Activated naive CD4-positive, alpha-beta T cell treated with anti-CD3 and anti-CD28 coated beads, Interleukin-2, amount 50 U/mL, for 16 hours (primary cell): ENCODE results near the gene PRTN3.
A peak's percentile ranks its signal among the peaks of the same experiment; 100 is the strongest.

Experiments
- DNase-seq: peaks from one replicate; pipeline ENCODE4 v3.0.0-alpha.2; 2020

The PRTN3 gene, protein sequence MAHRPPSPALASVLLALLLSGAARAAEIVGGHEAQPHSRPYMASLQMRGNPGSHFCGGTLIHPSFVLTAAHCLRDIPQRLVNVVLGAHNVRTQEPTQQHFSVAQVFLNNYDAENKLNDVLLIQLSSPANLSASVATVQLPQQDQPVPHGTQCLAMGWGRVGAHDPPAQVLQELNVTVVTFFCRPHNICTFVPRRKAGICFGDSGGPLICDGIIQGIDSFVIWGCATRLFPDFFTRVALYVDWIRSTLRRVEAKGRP

DNA sequence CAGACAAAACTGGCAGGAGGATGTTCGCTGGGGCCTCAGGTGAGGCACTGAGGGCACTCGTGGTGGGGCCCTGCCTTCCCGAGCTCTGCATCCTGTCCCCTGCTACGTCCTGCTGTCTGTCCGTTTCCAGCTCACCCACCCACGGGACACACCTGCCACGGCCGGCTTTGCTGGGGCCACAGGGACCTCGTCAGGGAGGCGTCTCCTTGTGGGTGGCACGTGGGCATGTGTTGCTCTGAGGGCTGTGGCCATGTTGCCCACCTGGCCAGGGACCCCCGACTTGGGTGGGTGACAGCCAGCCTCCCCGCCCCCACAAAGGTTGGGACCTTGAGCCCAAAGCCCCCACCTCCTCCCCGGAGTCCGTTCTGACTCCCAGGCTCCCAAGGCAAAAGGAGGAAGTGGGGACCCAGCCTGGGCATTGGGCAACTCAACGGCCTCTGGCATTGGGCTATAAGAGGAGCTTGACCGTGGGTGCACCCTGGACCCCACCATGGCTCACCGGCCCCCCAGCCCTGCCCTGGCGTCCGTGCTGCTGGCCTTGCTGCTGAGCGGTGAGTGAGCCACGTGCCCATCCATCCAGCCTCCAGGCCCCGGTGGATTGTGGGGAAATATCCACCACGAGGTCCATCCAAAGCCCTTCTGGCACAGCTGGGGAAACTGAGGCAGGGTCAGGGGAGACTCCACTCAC, at the start of gene PRTN3:
Gene PRTN3, plus strand, starts transcription at position 481 of the 688 bp plus-strand sequence. Its CDS starts 10 bp downstream, at position 491.
- no peak for DNase-seq

DNA sequence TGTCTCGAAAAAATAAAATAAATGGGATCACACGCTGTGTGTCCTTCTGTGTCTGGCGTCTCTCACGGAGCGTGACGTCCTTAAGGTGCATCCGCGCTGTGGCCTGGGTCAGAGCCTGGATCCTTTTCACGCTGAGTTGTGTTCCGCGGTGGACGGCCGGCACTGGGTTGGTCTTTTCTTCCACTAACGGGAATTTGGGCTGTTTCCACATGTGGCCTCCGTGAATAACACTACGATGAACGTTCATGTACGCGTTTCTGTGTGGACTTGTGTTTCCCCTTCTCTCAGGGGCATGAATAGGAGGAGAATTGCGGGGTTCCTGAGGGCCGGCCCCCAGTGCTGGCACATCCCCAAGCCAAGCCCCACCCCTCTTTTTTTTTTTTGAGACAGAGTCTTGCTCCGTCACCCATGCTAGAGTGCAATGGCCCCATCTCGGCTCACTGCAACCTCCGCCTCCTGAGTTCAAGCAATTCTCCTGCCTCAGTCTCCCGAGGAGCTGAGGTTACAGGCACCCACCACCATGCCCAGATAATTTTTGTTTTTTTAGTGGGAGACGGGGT, 49.7 kb upstream of the PRTN3 start:
- DNase-seq, result no peak

DNA sequence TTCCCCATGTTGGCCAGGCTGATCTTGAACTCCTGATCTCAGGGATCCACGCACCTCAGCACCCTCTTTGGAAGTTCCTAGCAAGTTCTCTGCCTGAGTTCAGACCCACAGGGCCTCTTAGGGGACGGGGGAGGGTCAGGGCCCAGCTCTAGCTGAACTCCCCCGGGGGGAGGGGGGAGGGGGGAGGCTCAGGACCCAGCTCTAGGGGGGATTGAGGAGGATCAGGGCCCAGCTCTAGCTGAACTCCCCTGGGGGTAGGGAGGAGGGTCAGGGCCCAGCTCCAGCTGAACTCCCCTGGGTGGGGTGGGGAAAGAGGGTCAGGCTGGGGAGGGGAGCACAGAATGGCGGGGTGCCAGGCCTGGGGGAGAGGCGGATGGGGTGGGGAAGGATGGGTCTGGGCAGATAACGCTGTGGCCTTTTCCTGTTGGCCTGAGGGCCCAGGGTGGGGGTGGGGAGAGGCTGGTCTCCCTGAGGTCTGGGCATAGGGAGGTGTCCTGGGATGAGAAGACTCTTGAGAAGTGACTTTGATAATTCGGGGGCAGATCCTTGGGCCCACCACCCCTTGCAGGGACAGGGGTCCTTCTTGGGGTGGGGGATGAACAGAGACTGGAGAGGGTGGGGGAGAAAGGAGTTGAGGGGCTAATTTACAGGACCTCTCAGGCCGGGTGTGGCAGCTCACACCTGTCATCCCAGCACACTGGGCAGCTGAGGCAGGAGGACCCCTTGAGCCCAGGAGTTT, 49.1 kb upstream of the PRTN3 start:
- DNase-seq, result no peak

DNA sequence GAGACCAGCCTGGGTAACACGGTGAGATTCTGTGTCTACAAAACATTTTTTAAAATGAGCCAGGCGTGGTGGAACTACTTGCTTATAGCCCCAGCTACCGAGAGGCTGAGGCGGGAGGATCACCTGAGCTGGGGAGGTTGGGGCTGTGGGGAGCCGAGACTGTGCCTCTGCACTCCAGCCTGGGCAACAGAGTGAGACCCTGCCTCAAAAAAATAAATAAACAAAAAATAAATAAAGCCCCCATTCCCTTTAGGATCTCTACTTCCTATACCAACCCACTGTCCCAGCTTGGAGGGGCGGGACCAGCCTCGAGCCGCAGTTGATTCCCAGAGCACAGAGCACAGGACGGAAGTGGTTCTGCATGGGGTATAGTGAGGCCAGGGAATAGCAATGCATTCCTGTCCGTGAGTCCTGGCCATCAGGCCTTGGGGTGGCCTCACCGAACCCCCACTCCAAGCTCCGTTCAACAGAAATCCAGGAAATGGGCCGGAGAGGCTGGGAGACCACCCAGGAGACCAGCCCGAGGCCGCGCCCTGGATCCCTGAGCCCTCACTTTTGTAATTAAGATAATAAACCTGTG, 48.4 kb upstream of the PRTN3 start:
- DNase-seq, result no peak

DNA sequence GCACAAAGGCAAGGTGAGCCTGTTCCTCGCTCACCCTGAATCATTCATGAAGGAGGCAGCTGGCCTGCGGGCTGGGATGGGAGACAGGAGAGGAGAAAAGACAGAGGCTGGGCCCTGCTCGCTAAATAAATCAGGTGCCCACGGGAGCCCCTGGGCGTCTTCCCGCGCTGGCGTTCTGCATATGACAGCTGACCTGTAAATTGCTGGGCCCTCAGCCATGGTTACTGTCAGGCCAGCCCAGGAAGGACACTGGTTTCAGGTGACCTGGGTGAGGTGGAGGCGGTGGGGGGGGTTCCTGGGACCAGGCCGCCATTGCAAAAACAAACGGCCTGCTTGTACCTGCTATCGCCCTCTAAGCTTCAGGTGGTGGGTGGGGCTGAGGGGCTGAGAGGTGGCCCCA, 47.0 kb upstream of the PRTN3 start:
- DNase-seq, result no peak

DNA sequence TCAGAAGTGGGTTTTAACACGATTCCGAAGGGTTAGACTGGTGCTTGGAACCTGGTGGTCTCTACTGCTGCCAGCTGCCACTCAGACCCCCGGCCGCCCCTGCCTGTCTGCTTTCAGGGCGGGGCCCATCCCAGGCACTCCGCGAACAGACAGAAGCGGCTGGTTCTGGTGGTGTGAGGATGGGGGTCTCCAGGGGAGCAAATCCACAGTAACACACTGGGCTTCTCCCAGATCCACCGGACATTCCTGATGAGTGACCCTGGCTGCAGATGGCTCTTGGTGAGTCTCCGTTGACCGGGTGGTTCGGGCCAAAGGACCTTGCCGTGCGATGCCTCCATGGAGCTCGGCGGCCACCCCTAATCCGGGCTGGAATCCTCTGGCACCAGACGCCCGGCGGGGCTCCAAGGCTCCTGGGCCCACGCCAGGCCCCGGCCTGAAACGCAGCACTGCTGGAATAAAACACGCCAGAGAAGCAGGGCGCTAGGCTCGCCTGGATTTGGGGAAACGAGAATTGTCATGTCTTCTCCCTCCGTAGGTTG, 45.7 kb upstream of the PRTN3 start:
- DNase-seq, result no peak

DNA sequence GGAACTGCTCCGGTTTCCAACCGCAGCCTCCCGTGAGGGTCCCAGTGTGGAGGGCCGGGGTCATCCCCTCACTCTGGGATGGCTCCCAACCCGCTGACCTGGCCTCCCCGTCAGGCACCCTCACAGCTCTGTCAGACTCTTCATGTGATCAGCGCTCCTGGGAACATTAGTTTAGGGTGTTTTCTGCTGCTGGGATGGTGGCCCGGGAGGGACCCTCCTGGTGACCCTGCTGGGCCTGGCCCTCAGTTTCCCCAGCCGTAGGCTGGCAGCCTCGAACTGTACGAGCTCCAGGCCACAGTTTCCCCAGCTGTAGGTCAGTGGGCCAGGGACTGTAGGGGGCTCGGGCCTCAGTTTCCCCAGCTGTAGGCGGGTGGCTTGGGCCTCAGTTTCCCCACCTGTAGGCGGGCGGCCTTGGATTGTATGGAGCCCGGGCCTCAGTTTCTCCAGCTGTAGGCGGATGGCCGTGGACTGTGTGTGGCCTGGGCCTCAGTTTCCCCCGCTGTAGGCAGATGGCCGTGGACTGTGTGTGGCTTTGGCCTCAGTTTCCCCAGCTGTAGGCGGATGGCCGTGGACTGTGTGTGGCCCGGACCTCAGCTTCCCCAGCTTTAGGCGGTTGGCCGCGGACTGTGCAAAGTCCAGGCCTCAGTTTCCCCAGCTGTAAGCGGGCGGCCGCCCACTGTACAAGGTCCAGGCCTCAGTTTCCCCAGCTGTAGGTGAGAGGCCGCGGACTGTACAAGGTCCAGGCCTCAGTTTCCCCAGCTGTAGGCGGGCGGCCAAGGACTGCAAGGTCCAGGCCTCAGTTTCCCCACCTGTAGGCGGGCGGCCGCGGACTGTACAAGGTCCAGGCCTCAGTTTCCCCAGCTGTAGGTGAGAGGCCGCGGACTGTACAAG, 44.9 kb upstream of the PRTN3 start:
- DNase-seq, result no peak

DNA sequence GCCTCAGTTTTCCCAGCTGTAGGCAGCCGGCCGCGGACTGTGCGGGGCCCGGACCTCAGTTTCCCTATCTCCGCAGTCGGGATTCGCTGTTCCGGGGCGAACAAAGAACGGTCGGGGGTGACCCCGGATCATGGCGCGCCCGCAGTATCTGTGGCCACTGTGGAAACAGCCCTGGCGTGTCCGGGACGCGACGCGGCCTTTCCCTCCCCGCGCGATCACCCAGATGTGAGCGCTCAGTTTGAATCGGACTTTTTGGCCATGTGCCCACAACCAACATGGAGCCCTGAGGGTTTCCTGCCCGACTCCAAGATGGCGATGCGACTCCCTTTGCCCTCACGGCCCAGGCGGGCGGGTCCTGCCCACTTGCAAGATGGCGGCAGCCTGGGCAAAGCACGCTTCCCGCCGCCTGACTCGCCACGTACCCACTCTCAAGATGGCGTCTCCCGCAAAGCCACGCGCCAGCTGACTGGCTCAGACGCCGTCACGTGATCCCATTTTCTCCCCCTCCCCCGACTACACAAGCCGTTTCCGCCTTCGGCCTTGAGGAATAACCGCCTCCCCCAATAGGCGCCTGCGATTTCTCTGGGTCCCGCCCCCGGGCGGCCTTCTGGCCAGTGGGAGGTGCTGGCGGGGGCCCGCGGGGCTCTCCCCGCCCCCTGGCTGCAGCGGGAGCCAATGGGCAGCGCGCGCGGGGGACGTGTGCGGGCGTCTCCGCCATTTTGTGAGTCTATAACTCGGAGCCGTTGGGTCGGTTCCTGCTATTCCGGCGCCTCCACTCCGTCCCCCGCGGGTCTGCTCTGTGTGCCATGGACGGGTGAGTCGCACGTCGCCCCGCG, 43.9 kb upstream of the PRTN3 start, which contains the start of gene PTBP1:
Gene PTBP1, plus strand, starts transcription at position 761 of the 836 bp plus-strand sequence. Its CDS starts 46 bp downstream, at position 807.
- DNase-seq, result peak; percentile 99

DNA sequence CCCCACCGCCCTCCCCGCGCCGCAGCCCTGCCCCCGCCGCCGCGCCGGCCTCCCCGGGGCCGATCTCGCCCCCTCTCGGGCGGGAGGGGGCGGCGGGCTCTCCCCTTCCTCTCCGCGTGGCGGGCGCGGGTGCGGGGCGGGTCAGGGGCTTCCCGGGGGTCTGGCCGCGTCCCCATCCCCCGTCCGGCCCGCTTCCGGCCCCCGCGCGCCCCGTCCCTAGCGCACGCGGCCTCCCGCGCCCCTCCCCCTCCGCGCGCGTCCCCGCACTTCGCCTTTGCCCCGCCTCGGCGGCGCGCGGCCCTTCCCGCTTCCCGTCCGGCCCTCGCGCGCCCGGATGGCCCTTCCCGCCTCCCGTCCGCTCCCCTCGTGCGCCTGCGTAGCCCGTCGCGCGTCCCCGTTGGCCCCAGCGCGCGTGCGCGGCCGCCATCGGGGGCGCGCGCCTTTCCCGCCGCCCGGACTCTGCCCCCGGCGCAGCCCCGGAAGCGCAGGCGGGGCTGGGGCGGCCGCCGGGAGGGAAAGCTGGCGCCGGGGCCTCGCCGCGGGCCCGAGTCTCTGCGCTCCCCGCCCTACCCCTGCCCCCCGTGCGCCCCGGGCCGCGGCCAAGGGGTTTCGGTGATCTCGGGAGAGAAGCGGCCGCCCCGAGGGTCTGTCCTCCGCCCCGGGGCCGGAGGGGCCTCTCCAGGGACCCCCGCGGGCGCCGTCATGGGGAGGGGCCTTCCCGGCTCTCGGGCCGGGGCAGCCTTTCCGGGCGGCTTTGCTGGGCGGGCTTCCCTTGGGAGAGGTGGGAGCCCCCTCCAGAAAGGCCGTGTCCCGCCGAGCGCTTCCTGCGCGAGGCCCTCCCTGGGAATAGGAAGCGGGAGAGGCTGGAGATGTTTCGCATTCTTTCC, 43.0 kb upstream of the PRTN3 start:
- peak; percentile 87 for DNase-seq

DNA sequence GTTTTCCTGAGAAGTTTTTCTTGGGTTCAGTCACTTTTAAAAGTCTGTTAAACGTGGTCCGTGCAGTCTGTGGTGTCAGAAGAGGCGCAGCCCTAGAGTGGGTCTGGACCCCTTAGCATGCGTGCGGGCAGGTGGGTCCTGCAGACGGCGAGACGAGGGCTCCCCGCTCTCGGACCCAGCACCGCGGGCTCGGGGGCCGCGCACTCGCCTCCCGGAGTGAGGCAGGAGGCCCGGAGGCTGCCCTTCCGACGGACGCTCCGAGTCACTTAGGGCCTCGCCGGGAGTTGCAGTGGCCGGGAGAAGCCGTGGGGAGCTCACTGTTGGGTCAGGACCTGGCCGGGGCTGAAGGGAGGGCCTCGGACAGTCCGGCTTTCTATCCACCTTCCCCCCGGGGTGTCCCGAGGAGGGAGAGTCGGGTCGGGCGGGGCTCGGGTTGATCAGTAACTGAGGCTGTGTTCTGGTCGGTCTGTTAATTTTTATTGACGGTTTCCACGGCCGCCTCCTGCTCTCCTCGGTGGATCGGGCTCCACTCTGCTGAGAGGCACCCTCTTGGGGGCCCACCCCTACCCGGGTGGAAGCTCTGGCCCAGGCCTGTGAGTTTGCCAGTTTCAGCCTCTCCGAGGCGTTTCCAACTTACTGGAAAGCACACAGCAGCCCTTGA, 42.3 kb upstream of the PRTN3 start:
- DNase-seq, result no peak

DNA sequence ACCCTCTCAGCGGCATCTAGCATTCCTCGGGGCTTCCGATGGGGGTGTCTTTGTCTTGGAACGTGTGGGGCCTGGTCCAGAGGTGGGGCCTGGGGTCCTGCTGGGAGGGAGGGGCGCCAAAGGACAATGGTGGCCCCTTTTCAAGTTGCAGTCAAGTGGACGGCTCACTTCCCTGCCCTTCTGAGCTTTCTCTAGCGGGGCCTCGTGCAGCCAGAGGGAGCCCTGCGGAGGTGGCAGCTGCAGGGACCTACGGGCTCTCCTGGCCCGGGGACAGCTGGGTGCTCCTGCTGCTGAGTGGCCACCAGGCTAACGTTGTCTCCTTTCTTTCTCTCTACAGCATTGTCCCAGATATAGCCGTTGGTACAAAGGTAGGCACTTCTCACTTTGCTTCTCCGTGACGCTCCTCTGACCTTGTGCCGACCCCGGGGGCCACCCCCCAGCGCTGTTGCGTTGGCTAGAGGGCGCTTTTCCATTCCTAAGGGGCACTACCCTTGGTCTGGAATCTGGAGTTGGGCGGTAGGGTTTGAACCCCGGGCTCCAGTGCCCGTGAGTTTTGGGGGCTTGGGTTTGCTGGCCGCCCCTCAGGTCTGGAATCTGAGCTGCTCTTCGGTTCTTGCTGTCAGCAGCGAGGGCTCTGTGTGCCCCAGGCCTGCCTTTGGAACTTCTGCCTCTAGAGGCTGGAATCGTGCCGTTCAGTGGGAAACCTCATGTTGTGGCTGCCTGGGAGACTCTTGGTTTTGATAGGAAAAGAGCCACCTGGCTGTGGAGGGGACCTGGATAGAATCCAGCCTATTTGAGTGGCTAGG, 41.5 kb upstream of the PRTN3 start:
- DNase-seq, result no peak

DNA sequence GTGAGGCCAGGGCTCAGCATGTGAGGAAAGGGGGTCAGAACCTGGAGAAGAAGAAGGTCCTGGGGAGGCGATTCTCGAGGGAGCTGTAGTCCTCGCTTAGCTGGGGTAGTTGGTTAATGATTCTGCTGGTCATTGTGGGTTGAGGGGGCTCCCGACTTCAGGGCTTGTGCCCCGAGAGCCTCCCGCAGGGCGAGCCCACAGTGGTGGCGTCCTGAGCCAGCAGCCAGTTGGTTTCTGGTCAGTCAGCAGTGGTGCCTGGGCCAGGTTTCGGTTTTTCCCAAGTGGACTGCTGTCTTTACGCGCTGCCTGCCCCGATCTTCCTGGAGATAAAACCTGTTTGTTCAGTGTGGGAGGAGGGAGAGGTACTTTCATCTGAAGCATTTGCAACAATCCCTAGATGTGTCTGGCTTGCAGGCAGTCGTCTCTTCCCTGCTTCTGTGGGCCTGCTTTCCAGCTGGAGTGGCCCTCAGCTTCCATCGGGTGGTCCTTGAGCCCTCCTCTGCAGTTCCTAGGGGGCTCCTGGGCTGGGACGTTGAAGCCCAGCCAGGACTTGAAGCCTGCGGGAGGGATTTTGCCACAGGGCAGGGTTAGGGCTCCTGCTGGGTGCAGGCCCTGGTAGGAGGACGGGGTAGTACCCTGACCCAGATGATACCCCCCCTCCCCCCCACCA, 40.3 kb upstream of the PRTN3 start:
- no peak for DNase-seq

DNA sequence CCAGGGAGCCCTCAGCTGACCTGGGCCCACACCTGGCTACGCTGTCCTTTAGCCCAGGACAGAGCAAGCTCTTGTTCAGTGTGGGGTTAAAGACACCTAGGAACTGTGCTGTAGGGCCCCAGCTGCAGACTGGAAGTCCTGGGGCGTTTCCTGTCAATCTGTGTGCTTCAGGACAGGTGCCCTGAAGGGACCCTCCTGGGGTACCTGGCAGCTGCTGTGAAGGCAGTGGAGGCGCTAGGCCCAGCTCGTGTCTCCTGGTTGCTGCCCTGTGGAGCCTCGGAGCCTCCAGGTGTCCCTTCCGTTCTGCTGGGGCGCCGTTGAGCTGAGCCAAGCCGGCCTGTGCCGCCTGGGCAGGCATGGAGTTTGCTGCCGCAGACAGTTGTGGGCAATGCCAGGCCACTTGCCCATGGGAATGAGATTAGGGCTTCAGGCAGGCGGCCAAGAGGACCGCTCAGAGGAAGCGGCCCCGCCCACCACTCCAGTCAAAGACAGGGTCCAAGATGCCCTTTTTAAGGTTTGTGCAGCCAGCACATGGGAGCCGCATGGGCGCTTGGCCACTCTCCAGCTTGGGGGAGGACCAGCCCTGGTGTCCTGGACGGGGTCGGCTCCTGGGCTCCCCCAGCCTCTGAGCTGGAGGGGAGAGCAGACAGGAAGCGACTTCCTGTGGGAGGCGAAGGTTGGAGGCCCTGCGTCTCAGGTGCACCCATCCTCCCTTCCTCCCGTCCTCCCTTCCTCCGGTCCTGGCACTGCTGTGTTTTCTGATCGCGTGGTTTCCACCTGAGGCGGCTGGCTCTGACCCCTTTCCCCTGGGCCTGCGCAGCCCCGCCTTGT, 39.6 kb upstream of the PRTN3 start:
- no peak for DNase-seq

DNA sequence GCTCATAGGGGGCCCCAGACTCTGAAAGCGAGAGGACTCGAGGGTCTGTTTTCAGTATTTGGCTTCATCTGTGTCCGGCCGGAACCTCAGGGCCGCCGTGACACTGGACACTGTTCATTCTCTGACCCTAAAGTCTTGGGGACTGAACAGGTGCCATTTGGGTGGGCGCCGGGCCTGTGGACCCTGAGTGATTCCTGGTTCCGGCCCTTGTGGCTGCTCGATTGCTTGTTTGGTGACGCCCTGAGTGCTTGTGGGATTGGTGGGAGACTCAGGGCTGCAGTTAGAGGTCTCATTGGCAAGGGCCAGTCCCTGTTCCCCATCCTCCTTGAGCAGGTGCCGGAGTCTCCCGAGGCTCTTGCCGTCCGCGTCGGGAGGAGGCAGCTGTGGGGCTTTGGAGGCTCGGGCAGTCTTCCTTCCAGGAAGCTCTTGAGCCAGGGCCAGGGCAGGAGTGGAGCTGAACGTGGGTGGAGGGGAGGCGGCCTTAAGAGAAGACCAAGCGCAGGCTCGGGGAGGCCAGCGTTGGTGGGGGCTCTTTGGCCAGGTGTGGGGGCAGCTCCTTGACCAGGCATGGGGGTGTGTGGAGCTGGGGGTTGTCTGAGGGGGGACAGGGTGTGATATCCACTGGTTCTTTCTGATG, 38.8 kb upstream of the PRTN3 start:
- DNase-seq, result no peak

DNA sequence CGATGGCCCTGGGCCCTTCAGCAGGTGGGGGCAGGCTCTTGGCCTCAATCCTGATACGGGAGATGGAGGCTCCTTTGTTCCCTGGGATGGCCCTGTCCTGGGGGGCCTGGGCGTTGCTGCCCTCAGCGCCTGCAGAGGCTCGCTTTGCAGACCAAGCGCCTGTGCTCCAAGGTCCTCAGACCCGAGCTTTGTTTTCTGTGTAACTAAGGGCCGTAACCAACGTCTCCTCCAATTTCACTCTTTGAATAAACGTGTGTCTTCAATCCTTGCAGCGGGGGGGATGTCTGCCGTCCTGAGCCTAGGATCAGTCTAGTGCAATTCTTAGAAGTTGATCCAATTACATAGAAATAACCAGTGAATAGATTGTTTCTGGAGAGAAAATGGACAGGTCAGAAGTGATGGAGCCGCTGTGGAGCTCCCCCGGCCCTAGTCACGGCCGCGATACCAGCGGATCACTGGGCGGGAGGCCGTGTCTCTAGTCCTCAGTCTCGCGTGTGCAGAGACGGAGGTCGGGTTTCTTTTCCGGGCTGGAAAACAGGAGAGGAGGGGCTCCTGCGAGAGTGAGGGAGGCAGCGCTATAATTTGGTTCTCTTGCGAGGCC, 38.2 kb upstream of the PRTN3 start:
- DNase-seq, result no peak

DNA sequence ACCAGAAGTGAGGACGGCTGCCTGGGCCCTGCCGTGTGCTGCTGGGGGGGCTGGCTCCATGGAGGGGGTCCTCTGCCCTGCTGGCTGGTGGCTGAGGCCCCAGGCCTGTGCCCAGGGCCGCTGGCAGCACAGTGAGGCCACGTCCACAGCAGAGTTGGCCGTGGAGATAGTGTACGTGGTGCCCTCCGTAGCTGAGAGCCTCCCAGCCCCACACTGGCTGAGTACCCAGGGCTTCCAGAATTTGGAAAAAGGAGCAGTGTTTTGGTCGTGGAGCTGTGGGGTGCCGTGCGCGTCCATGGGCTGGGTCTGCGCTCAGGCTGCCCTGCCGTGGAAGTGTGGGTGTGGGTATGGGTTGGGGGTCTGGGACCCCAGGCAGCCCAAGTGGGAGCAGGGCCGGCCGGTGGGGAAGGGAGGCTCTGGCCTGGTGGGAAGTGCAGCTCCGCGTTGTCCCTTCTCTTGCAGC, 37.7 kb upstream of the PRTN3 start:
- DNase-seq, result no peak
